ENCODE results near the gene EFNA1. TPM values are rescaled to one million over a fixed set of nuclear protein-coding genes. Genes with fewer than 3 reads are reported as not detected.

Gene EFNA1
- polyA plus RNA-seq, 1 of the 3 experiments (the other 2 are of a cell fraction): 14.4 TPM

DNA sequence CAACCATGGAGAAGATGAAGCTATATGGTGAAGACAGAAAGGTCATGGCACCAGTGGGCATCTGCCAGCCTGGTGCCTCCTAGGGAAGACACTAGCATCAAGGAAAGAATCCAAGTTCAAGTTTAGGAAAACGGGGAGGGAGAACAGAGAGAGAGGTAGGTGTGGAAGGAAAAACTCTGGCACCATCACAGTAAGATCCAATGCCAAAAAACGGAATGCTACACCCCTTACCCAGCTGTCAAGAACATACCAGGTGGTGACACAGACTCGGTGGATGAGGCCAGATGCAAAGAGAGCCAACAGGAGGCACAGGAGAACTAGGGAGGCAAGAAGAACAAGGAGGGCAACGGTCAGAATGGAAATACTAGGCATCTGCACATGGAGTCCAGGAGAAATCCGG lies 41.9 kb downstream of the EFNA1 start:
- TF ChIP-seq GABPA (IDR thresholded peaks at IDR 0.05; ENCODE audit: low read depth): no peak
- TF ChIP-seq, protein P1, sequence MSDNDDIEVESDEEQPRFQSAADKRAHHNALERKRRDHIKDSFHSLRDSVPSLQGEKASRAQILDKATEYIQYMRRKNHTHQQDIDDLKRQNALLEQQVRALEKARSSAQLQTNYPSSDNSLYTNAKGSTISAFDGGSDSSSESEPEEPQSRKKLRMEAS (IDR thresholded peaks at IDR 0.05; ENCODE audit: low read depth): no peak
- no peak for TF ChIP-seq SIN3A (IDR thresholded peaks at IDR 0.05; ENCODE audit: borderline replicate concordance, low read depth, low read length)
- no peak for TF ChIP-seq MEF2A (IDR thresholded peaks at IDR 0.05; ENCODE audit: borderline replicate concordance, low read depth)
- TF ChIP-seq, protein P2, sequence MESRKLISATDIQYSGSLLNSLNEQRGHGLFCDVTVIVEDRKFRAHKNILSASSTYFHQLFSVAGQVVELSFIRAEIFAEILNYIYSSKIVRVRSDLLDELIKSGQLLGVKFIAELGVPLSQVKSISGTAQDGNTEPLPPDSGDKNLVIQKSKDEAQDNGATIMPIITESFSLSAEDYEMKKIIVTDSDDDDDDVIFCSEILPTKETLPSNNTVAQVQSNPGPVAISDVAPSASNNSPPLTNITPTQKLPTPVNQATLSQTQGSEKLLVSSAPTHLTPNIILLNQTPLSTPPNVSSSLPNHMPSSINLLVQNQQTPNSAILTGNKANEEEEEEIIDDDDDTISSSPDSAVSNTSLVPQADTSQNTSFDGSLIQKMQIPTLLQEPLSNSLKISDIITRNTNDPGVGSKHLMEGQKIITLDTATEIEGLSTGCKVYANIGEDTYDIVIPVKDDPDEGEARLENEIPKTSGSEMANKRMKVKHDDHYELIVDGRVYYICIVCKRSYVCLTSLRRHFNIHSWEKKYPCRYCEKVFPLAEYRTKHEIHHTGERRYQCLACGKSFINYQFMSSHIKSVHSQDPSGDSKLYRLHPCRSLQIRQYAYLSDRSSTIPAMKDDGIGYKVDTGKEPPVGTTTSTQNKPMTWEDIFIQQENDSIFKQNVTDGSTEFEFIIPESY (IDR thresholded peaks at IDR 0.05; ENCODE audit: borderline replicate concordance, low read depth): no peak
- no peak for TF ChIP-seq ELF1 (IDR thresholded peaks at IDR 0.05)
- no peak for TF ChIP-seq TCF12 (IDR thresholded peaks at IDR 0.05)
- TF ChIP-seq FOXJ3 (CRISPR knock-in tag; IDR thresholded peaks at IDR 0.05): no peak
- no peak for TF ChIP-seq FOSL2 (IDR thresholded peaks at IDR 0.05; ENCODE audit: borderline replicate concordance, low read depth)
- no peak for TF ChIP-seq GATA2 (CRISPR knock-in tag; IDR thresholded peaks at IDR 0.05)
- no peak for TF ChIP-seq EP300 (IDR thresholded peaks at IDR 0.05; ENCODE audit: borderline replicate concordance in 1 of 2, low read depth in 1 of 2, low read length in 1 of 2)
- no peak for TF ChIP-seq JUND (IDR thresholded peaks at IDR 0.05)
- TF ChIP-seq TAF1 (IDR thresholded peaks at IDR 0.05; ENCODE audit: borderline replicate concordance, low read depth, low read length): no peak
- TF ChIP-seq NFIC (IDR thresholded peaks at IDR 0.05; ENCODE audit: borderline replicate concordance): no peak
- no peaks in the 10 kb centered on the region for H3K9me3 ChIP-seq
- no peaks in the 10 kb centered on the region for H4K20me1 ChIP-seq (ENCODE audit: insufficient read depth)
- WGBS (ENCODE audit: low lambda C conversion rate): 73% methylated on average over 5 of the region's 5 CpGs
- no peak overlapping the region for H2AFZ ChIP-seq (ENCODE audit: low read depth)
- H3K4me3 ChIP-seq (ENCODE audit: low read depth in 2 of 2, low read length in 1 of 2): no peak overlapping the region
- no peak overlapping the region for H3K4me2 ChIP-seq
- H3K36me3 ChIP-seq (replicated peaks in 1 of 2; ENCODE audit: control insufficient read depth in 1 of 2, insufficient read depth in 2 of 2, low read length in 1 of 2): peaks cover 16% of the 10 kb centered on the region in 2 experiments
- POLR2A ChIA-PET: interaction anchor here (0.7 kb wide), 1 partner anchor 78 kb away, joined by 3 read pairs; no protein-coding TSS in a partner anchor
- CTCF ChIA-PET: interaction anchor here (1.2 to 14.8 kb wide), 8 partner anchors 23 to 91 kb away, joined by 3 to 496 read pairs (median 16); partner anchors contain the start of genes DPM3 and SLC50A1
- no peak for DNase-seq
- peaks cover 31% of the 10 kb centered on the region for H3K79me2 ChIP-seq (ENCODE audit: insufficient read depth)
- peaks cover 36% of the 10 kb centered on the region for H3F3A ChIP-seq (replicated peaks; ENCODE audit: insufficient read depth)
- no peaks in the 10 kb centered on the region for H3K9me2 ChIP-seq
- no peak overlapping the region for H3K27ac ChIP-seq (ENCODE audit: low read depth in 2 of 2, low read length in 1 of 2)
- H3K9ac ChIP-seq: no peak overlapping the region
- peaks cover 0 to 16% of the 10 kb centered on the region in 2 experiments; a peak in 3 of 4 replicates for H3K4me1 ChIP-seq (ENCODE audit: control insufficient read depth in 1 of 2, insufficient read depth in 2 of 2, low read depth in 1 of 2, low read length in 1 of 2)
- no peaks in the 10 kb centered on the region for H3K27me3 ChIP-seq (ENCODE audit: insufficient read depth)

DNA sequence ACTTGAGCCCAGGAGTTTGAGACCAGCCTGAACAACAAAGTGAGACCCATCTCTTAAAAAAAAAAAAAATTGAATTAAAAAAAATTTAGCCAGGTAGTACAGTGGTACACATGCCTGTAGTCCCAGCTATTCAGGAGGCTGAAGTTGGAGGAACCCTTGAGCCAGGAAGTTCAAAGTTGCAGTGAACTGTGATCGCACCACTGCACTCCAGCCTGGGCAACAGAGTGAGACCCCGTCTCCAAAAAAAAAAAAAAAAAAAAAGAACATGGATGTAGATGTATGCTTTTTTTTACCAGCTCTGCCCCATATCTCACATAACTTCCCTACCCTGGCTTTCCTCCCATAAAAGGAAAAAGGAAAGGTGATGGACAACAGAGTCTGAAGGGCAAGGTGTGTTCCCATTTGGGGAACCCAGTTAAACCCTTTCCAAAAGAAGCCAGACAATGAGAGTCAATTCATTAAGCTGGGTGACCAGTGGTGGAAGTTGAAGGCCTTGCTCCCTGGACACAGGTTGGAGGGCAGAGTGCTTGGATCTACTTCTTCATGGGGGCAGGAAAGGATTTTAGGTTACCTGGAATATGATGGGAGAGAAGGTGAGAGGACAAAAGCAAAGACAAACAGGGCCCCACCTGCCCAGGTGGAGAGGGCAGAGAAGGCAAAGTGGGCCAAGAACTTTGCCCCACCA lies 42.6 kb downstream of the EFNA1 start:
- H3F3A ChIP-seq (replicated peaks; ENCODE audit: insufficient read depth): peaks cover 40% of the 10 kb centered on the region
- no peak overlapping the region for H2AFZ ChIP-seq (ENCODE audit: low read depth)
- ChIA-PET POLR2A (interaction anchor here (0.8 kb wide), 1 partner anchor 85 kb away, joined by 3 read pairs; no protein-coding TSS in a partner anchor), CTCF (interaction anchor here (0.7 to 14.8 kb wide), 8 partner anchors 10 to 226 kb away, joined by 3 to 496 read pairs (median 4); no protein-coding TSS in a partner anchor)
- H3K9ac ChIP-seq: no peak overlapping the region
- H3K9me2 ChIP-seq: no peaks in the 10 kb centered on the region
- H3K4me3 ChIP-seq (ENCODE audit: low read depth in 2 of 2, low read length in 1 of 2): no peak overlapping the region
- peaks cover 16% of the 10 kb centered on the region in 2 experiments for H3K36me3 ChIP-seq (replicated peaks in 1 of 2; ENCODE audit: control insufficient read depth in 1 of 2, insufficient read depth in 2 of 2, low read length in 1 of 2)
- H3K79me2 ChIP-seq (ENCODE audit: insufficient read depth): peaks cover 38% of the 10 kb centered on the region
- no peak overlapping the region for H3K27ac ChIP-seq (ENCODE audit: low read depth in 2 of 2, low read length in 1 of 2)
- WGBS (ENCODE audit: low lambda C conversion rate): 97% methylated on average over 2 of the region's 2 CpGs
- DNase-seq: no peak
- no peaks in the 10 kb centered on the region for H3K27me3 ChIP-seq (ENCODE audit: insufficient read depth)
- no peaks in the 10 kb centered on the region for H4K20me1 ChIP-seq (ENCODE audit: insufficient read depth)
- no peaks in the 10 kb centered on the region for H3K9me3 ChIP-seq
- H3K4me1 ChIP-seq (ENCODE audit: control insufficient read depth in 1 of 2, insufficient read depth in 2 of 2, low read depth in 1 of 2, low read length in 1 of 2): peaks cover 0 to 22% of the 10 kb centered on the region in 2 experiments; a peak in 3 of 4 replicates
- H3K4me2 ChIP-seq: no peak overlapping the region
- TF ChIP-seq GABPA (IDR thresholded peaks at IDR 0.05; ENCODE audit: low read depth): no peak
- TF ChIP-seq, protein P3, sequence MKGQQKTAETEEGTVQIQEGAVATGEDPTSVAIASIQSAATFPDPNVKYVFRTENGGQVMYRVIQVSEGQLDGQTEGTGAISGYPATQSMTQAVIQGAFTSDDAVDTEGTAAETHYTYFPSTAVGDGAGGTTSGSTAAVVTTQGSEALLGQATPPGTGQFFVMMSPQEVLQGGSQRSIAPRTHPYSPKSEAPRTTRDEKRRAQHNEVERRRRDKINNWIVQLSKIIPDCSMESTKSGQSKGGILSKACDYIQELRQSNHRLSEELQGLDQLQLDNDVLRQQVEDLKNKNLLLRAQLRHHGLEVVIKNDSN (IDR thresholded peaks at IDR 0.05; ENCODE audit: borderline replicate concordance, low read depth): no peak
- TF ChIP-seq, protein P4, sequence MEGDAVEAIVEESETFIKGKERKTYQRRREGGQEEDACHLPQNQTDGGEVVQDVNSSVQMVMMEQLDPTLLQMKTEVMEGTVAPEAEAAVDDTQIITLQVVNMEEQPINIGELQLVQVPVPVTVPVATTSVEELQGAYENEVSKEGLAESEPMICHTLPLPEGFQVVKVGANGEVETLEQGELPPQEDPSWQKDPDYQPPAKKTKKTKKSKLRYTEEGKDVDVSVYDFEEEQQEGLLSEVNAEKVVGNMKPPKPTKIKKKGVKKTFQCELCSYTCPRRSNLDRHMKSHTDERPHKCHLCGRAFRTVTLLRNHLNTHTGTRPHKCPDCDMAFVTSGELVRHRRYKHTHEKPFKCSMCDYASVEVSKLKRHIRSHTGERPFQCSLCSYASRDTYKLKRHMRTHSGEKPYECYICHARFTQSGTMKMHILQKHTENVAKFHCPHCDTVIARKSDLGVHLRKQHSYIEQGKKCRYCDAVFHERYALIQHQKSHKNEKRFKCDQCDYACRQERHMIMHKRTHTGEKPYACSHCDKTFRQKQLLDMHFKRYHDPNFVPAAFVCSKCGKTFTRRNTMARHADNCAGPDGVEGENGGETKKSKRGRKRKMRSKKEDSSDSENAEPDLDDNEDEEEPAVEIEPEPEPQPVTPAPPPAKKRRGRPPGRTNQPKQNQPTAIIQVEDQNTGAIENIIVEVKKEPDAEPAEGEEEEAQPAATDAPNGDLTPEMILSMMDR (IDR thresholded peaks at IDR 0.05): no peak
- no peak for TF ChIP-seq NFIC (IDR thresholded peaks at IDR 0.05; ENCODE audit: borderline replicate concordance)
- TF ChIP-seq JUND (IDR thresholded peaks at IDR 0.05): no peak
- no peak for TF ChIP-seq GATA2 (CRISPR knock-in tag; IDR thresholded peaks at IDR 0.05)
- TF ChIP-seq RCOR1 (IDR thresholded peaks at IDR 0.05; ENCODE audit: low read length): no peak
- TF ChIP-seq, protein P5, sequence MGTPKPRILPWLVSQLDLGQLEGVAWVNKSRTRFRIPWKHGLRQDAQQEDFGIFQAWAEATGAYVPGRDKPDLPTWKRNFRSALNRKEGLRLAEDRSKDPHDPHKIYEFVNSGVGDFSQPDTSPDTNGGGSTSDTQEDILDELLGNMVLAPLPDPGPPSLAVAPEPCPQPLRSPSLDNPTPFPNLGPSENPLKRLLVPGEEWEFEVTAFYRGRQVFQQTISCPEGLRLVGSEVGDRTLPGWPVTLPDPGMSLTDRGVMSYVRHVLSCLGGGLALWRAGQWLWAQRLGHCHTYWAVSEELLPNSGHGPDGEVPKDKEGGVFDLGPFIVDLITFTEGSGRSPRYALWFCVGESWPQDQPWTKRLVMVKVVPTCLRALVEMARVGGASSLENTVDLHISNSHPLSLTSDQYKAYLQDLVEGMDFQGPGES (IDR thresholded peaks at IDR 0.05; ENCODE audit: low read depth, low read length): no peak
- TF ChIP-seq, protein P6, sequence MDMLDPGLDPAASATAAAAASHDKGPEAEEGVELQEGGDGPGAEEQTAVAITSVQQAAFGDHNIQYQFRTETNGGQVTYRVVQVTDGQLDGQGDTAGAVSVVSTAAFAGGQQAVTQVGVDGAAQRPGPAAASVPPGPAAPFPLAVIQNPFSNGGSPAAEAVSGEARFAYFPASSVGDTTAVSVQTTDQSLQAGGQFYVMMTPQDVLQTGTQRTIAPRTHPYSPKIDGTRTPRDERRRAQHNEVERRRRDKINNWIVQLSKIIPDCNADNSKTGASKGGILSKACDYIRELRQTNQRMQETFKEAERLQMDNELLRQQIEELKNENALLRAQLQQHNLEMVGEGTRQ (IDR thresholded peaks at IDR 0.05; ENCODE audit: borderline replicate concordance, low read depth, low read length): no peak

Data from SK-N-SH (cell line).